GM12865 (cell line): ENCODE results near the gene KIF3B.

Source experiments
- DNase-seq: peaks from one replicate; pipeline ENCODE4 v3.0.0; 2010; ENCODE audit warnings: low read depth
- H3K4me3 ChIP-seq: 2 replicates; pipeline ENCODE4 v1.5.1; 2011; ENCODE audit warnings: mild to moderate bottlenecking, low read depth, low read length, control low read depth
- TF ChIP-seq, protein P1 (sequence below): IDR thresholded peaks from 2 replicates; pipeline ENCODE4 v1.5.1; 2011; ENCODE audit warnings: low read length, control low read depth, low read depth, inconsistent platforms; ENCODE audit not compliant: insufficient read depth; ENCODE audit errors: missing control alignments

Gene KIF3B

DNA sequence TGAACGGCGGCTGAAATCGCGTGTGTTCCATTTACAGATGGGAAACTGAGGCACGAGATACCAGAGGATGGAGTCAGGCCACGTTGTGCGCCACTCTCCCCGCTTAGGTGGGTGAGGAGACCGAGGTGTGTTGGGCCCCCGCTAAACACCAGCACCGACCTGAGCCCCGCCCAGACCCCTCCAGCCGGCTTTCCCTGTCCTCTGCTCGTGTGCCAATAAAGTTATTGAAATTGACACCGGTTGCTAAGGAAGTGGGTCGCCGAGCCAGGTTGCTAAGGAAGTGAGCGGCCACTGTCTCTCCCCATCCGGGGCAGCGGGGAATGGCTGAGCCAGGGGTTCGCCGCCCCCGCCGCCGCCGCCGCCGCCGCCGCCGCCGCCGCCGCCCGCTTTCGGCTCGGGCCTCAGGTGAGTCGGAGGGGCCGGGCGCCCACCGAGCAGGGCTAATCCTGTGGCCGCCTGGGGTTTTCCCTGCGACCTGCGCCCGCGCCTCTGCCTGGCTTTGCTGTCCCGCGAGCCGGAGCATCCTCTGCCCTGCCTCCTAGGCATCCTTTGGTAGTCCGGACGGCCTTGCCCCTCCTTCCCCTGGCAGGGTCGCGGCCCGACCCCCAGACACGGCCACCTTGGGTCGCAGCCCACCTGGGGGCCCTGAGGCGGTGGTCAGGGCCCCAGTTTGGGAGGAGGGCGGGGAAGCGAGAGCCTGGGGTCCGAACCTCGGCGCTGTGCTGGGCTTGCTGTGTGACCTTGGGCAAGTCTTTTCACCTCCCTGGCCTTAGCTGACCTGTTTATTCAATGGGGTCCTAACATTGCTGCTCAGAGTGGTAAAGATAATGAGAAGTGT is at the start of gene KIF3B:
Gene KIF3B (plus strand): TSS at position 291 of the 838 bp plus-strand sequence. CDS start 32,127 bp downstream, outside the sequence.
- peak within 1 kb of the TSS; percentile 77 for H3K4me3 ChIP-seq
- peak; percentile 95 for DNase-seq
- TF ChIP-seq, protein P1, sequence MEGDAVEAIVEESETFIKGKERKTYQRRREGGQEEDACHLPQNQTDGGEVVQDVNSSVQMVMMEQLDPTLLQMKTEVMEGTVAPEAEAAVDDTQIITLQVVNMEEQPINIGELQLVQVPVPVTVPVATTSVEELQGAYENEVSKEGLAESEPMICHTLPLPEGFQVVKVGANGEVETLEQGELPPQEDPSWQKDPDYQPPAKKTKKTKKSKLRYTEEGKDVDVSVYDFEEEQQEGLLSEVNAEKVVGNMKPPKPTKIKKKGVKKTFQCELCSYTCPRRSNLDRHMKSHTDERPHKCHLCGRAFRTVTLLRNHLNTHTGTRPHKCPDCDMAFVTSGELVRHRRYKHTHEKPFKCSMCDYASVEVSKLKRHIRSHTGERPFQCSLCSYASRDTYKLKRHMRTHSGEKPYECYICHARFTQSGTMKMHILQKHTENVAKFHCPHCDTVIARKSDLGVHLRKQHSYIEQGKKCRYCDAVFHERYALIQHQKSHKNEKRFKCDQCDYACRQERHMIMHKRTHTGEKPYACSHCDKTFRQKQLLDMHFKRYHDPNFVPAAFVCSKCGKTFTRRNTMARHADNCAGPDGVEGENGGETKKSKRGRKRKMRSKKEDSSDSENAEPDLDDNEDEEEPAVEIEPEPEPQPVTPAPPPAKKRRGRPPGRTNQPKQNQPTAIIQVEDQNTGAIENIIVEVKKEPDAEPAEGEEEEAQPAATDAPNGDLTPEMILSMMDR: no peak

DNA sequence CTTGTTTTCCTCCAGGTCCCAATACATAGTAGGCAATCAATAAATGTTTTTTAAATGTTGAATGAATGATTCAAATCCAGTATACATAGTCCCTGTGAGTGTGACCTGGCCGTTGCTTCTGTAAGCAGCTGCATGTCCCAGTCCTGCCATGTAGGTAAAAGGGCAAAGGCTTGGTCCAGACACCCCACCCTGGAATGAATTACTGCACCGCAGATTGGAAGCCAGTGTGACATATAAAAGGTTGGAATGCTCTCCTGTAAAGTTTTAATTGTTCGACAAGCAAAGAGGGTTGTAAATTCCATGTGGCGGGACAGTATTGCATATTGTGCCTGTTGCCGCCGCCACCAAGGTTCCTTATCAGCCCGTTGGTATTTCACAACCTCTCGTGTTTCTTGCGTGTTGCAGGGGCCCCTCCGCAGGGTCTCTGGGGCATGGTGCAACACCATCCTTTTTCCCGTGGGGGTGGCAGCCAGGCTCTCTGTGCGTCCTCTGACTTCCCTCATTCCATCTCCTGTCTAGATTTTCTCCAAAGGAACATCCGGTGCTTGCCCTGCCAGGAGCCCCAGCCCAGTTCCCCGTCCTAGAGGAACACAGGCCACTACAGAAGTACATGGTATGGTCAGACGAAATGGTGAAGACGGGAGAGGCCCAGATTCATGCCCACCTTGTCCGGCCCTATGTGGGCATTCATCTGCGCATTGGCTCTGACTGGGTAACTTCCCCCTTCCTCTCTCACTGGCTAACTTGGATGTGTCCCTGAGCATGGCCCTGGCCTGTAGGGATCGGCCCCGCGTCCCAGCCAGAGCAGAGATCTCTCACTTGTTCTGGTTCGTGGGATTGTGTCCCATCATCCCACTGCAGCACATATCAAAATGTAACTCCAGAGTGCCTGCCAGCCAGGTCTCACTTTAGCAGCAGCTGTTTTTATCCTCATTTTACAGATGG is 49.4 kb upstream of the KIF3B start:
- no peak overlapping the region for H3K4me3 ChIP-seq
- DNase-seq: no peak
- TF ChIP-seq, protein P1: no peak

DNA sequence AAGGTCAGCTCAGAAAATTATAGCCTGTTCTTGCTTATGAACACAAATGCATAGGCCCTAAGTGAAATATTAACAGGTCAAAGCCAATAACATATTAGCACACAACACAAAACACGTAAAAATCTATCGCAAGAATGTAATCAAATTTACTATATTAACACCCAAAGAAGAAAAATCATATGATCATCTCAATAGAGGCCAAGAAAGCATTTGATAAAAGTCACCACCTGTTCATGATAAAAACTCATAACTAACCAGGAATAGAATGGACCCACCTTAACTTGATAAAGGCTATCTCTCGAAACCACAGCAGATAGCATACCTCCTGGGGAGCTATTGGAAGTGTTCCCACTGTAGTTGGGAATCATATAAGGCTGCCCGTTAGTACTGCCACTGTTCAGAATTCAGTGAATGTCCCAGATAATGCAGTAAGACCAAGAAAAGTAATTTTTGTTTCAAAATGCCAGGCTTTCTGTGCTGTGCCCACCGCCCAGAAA is 48.2 kb upstream of the KIF3B start:
- DNase-seq: no peak
- TF ChIP-seq, protein P1: no peak
- H3K4me3 ChIP-seq: no peak overlapping the region

DNA sequence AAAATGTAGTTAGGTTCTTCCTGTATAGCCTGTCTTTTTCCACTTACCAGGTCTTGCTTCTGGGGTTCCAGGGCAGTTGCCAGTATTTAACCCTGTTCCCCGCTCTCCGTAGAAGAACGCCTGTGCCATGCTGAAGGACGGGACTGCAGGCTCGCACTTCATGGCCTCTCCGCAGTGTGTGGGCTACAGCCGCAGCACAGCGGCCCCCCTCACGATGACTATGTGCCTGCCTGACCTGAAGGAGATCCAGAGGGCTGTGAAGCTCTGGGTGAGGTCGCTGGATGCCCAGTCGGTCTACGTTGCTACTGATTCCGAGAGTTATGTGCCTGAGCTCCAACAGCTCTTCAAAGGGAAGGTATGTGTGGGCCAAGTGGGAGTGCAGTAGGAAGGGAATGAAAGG is 46.7 kb upstream of the KIF3B start:
- H3K4me3 ChIP-seq: no peak overlapping the region
- no peak for DNase-seq
- TF ChIP-seq, protein P1: no peak

DNA sequence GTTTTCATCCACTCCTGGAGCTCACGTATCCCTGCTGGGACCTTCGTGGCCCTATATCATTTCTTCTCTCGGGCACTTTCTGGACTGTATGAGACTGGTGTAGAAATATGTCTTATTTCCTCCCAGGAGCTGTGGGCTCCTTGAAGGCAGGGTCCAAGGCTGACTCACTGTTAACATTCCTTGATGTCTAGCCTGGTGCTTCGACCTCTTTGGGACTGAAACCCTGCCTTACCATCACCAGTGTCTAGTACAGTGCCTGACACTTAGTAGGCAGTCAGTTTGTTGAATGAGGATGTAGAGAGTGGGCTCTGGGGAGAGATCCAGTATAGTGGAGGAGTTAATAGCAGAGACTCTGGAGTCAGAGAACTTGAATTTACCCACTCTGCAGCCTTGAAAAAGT is 46.2 kb upstream of the KIF3B start:
- TF ChIP-seq, protein P1: no peak
- no peak for DNase-seq
- H3K4me3 ChIP-seq: no peak overlapping the region

DNA sequence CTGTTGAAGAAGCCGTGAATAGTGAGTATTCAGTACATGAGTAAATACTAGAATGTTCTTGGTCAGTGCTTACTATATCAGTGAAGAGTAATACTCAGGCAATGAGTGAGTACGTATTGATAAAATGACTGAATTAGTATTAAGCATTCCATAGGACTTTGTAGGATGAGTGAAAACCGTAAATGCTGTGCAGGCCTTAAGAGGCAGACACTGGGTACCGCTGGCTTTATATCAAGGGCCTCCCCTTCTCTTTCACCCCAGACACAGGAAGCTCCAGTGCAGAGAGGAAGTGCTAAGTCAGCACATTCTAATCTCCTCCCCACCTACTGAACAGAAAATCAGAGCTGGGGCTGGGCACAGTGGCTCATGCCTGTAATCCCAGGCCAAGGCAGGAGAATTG is 45.6 kb upstream of the KIF3B start:
- peak; percentile 49 for DNase-seq
- no peak overlapping the region for H3K4me3 ChIP-seq
- TF ChIP-seq, protein P1: no peak
